HG03469 (cell line): ENCODE data around the gene CWC15.
"Not testable (repeated sequence)": the region's sequence is repeated elsewhere in the genome, so short reads cannot be mapped to it uniquely, and the experiment has no call there.

ENCODE experiments used
- ATAC-seq: cut with Tn5 transposase; IDR thresholded peaks from one replicate; pipeline ENCODE4 v1.9.1; 2021; ENCODE audit warnings: mild to moderate bottlenecking, moderate library complexity, moderate number of reproducible peaks; ENCODE audit not compliant: unreplicated experiment

The CWC15 gene

GRCh38 chr11:94973099-94973968, at the start of gene CWC15, which contains the start of gene KDM4D:
Gene CWC15 (minus strand): TSS chr11:94973556. CDS start chr11:94972185, 1,371 bp downstream.
Gene KDM4D (plus strand): TSS chr11:94973709. CDS start chr11:94997373, 23,664 bp downstream.
- peak; percentile 100 for ATAC-seq

- not testable (repeated sequence) for ATAC-seq
These were observed 48.1 kb upstream of the CWC15 start for GRCh38 chr11:95021468-95021867.

GRCh38 chr11:95016139-95016538, 42.8 kb upstream of the CWC15 start:
- no peak for ATAC-seq

- no peak for ATAC-seq
These were observed 40.9 kb upstream of the CWC15 start for GRCh38 chr11:95014184-95014821.

GRCh38 chr11:95011376-95011775, 38.0 kb upstream of the CWC15 start:
- no peak for ATAC-seq

- no peak for ATAC-seq
These were observed 32.3 kb upstream of the CWC15 start for GRCh38 chr11:95005642-95006041.

GRCh38 chr11:95003716-95004115, 30.4 kb upstream of the CWC15 start:
- ATAC-seq: no peak

- no peak for ATAC-seq
These were observed 24.9 kb upstream of the CWC15 start for GRCh38 chr11:94998285-94998684.

- no peak for ATAC-seq
These were observed 24.1 kb upstream of the CWC15 start for GRCh38 chr11:94997437-94997836.

- no peak for ATAC-seq
These were observed 20.1 kb upstream of the CWC15 start for GRCh38 chr11:94993400-94993943.

GRCh38 chr11:94988748-94989147, 15.4 kb upstream of the CWC15 start:
- ATAC-seq: no peak

GRCh38 chr11:94987378-94987777, 14.0 kb upstream of the CWC15 start:
- no peak for ATAC-seq

GRCh38 chr11:94975599-94975998, 2.2 kb upstream of the CWC15 start:
- ATAC-seq: no peak

GRCh38 chr11:94974178-94974577, 822 bp upstream of the CWC15 start:
- no peak for ATAC-seq

GRCh38 chr11:94972700-94973098, 657 bp downstream of the CWC15 start:
- no peak for ATAC-seq

- no peak for ATAC-seq
These were observed 4.9 kb downstream of the CWC15 start for GRCh38 chr11:94968334-94968958.

- ATAC-seq: no peak
These were observed 8.4 kb downstream of the CWC15 start for GRCh38 chr11:94964934-94965333.

- ATAC-seq: no peak
These were observed 12.1 kb downstream of the CWC15 start for GRCh38 chr11:94961255-94961654.

GRCh38 chr11:94960488-94960887, 12.9 kb downstream of the CWC15 start:
- ATAC-seq: no peak

- ATAC-seq: no peak
These were observed 14.2 kb downstream of the CWC15 start for GRCh38 chr11:94959179-94959578.

- no peak for ATAC-seq
These were observed 15.1 kb downstream of the CWC15 start for GRCh38 chr11:94958121-94958696.
